Stimulated activated CD8-positive, alpha-beta memory T cell treated with anti-CD3 and anti-CD28 coated beads, Interleukin-2, amount 100 ng/mL, for 48 hours (primary cell): ENCODE results near the gene DLEC1.
"Not testable (repeated sequence)": the region's sequence is repeated elsewhere in the genome, so short reads cannot be mapped to it uniquely, and the experiment has no call there.

Experiments used
- DNase-seq, 2 donors: peaks; one replicate each; pipeline ENCODE4 v3.0.0-alpha.2; 2020; ENCODE audit warnings: low read depth in 2 of 2

The DLEC1 gene

GRCh38 chr3:38120693-38121450 lies 81.9 kb downstream of the DLEC1 start:
- DNase-seq = no peak

GRCh38 chr3:38121451-38121831 lies 82.4 kb downstream of the DLEC1 start:
- no peak for DNase-seq

GRCh38 chr3:38121832-38122461 lies 82.9 kb downstream of the DLEC1 start:
- DNase-seq = no peak

GRCh38 chr3:38122712-38123290 lies 83.8 kb downstream of the DLEC1 start:
- DNase-seq = no peak

- no peak for DNase-seq
Observed at GRCh38 chr3:38124324-38125122, 85.5 kb downstream of the DLEC1 start.

- no peak for DNase-seq
Observed at GRCh38 chr3:38125305-38126120, 86.5 kb downstream of the DLEC1 start.

GRCh38 chr3:38126121-38126892 lies 87.3 kb downstream of the DLEC1 start:
- DNase-seq = no peak

- DNase-seq = no peak
Observed at GRCh38 chr3:38127611-38128302, 88.7 kb downstream of the DLEC1 start.

GRCh38 chr3:38128303-38128655 lies 89.3 kb downstream of the DLEC1 start:
- DNase-seq = no peak

- no peak for DNase-seq
Observed at GRCh38 chr3:38129058-38129457, 90.0 kb downstream of the DLEC1 start.

GRCh38 chr3:38130631-38131065 lies 91.6 kb downstream of the DLEC1 start:
- no peak for DNase-seq

GRCh38 chr3:38131621-38132369 lies 92.8 kb downstream of the DLEC1 start:
- no peak for DNase-seq

- no peak for DNase-seq
Observed at GRCh38 chr3:38133209-38133556, 94.2 kb downstream of the DLEC1 start.

- no peak for DNase-seq
Observed at GRCh38 chr3:38133557-38134405, 94.8 kb downstream of the DLEC1 start.

- not testable (repeated sequence) for DNase-seq
Observed at GRCh38 chr3:38134517-38135143, 95.6 kb downstream of the DLEC1 start.

GRCh38 chr3:38135621-38136277 lies 96.7 kb downstream of the DLEC1 start:
- DNase-seq = not testable (repeated sequence)

GRCh38 chr3:38136393-38136776 lies 97.4 kb downstream of the DLEC1 start:
- no peak for DNase-seq
